Activated CD4-positive, alpha-beta memory T cell treated with anti-CD3 and anti-CD28 coated beads for 36 hours (primary cell): Measurements from ENCODE around the gene GALNT2. TPM values are rescaled to one million over a fixed set of nuclear protein-coding genes. Genes with fewer than 3 reads are reported as not detected.

ENCODE experiments used
- CTCF ChIA-PET: fragments of 350-600 bp; sonication (Branson Sonifier 250); formaldehyde crosslinking; loops from one replicate; lab custom pipeline; 2021; ENCODE audit warnings: antibody characterized with exemption, inconsistent platforms; lab: Charles Lee
- POLR2A ChIA-PET: fragments of 350-600 bp; sonication (Branson Sonifier 250); formaldehyde crosslinking; loops from one replicate; lab custom pipeline; 2021; ENCODE audit warnings: antibody characterized with exemption; lab: Charles Lee
- DNase-seq: peaks from one replicate; pipeline ENCODE4 v3.0.0-alpha.2; 2020
- H3K27ac Mint-ChIP-seq: one replicate; pipeline ENCODE4 v1.8.0; 2021; ENCODE audit warnings: mixed read lengths
- H3K27me3 Mint-ChIP-seq: one replicate; pipeline ENCODE4 v1.8.0; 2021; ENCODE audit warnings: mixed read lengths
- H3K36me3 Mint-ChIP-seq: one replicate; pipeline ENCODE4 v1.8.0; 2021; ENCODE audit warnings: mixed read lengths
- H3K4me1 Mint-ChIP-seq: one replicate; pipeline ENCODE4 v1.8.0; 2021; ENCODE audit warnings: low read depth, mixed read lengths
- H3K4me3 Mint-ChIP-seq: one replicate; pipeline ENCODE4 v1.8.0; 2021; ENCODE audit warnings: mild to moderate bottlenecking, mixed read lengths
- H3K9me3 Mint-ChIP-seq: one replicate; pipeline ENCODE4 v1.8.0; 2021; ENCODE audit warnings: mixed read lengths
- intact Hi-C: fragments of 100-400 bp; cut with micrococcal nuclease; formaldehyde crosslinking; loops from one replicate; pipeline ENCODE4 v1.15.1; 2023
- total RNA-seq, 2 experiments: library from RNA; stranded (reverse); gene quantifications; one replicate each; pipeline ENCODE4 v1.2.3, GENCODE V29; 2021

The GALNT2 gene
- total RNA-seq, 2 experiments from 2014 or later, result 49.5 to 51.0 TPM

DNA sequence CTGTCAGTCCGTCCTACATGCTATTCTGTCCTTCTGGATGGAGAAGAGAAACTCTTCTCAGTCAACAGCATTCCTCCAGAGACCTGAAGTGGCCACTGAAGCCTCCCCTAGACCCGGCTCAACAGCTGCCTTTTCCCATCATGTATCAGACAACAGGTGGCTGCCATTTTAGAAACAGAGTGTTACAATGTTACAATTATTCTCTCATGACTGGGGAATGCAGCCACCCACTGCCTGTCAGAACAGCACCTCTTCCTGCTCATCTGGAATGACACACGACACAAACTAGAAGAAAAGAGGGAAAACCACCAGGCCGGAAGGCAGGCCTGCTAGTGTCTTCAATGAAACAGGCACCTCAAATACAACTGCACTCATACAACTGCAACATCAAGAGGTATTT, 253.8 kb downstream of the GALNT2 start:
- Mint-ChIP-seq H3K36me3 (no peaks in the 10 kb centered on the region), H3K9me3 (no peaks in the 10 kb centered on the region), H3K4me1 (no peaks in the 10 kb centered on the region), H3K27me3 (peaks cover 1% of the 10 kb centered on the region), H3K4me3 (no peak overlapping the region), H3K27ac (no peak overlapping the region)
- intact Hi-C loops, result no loop called here
- CTCF ChIA-PET, result no interaction called here
- POLR2A ChIA-PET, result no interaction called here
- DNase-seq, result no peak

DNA sequence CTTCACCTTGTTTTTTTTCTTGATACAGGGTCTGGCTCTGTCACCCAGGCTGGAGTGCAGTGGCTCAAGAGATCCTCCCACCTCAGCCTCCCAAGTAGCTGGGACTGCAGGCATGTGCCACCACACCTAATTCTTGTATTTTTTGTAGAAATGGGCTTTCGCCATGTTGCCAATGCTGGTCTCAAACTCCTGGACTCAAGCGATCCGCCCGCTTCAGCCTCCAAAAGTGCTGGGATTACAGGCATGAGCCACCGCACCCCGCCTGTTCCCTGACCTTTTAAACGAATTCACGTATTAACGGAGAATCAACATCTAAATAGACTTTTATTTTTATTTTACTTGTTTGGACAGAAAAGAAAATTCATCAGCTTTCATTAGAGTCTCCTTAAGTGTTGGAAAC, 254.3 kb downstream of the GALNT2 start:
- H3K36me3 Mint-ChIP-seq, result no peaks in the 10 kb centered on the region
- H3K27ac Mint-ChIP-seq, result no peak overlapping the region
- peaks cover 3% of the 10 kb centered on the region for H3K27me3 Mint-ChIP-seq
- ChIA-PET POLR2A (no interaction called here), CTCF (no interaction called here)
- intact Hi-C loops, result no loop called here
- H3K4me1 Mint-ChIP-seq, result no peaks in the 10 kb centered on the region
- no peaks in the 10 kb centered on the region for H3K9me3 Mint-ChIP-seq
- no peak for DNase-seq
- no peak overlapping the region for H3K4me3 Mint-ChIP-seq

DNA sequence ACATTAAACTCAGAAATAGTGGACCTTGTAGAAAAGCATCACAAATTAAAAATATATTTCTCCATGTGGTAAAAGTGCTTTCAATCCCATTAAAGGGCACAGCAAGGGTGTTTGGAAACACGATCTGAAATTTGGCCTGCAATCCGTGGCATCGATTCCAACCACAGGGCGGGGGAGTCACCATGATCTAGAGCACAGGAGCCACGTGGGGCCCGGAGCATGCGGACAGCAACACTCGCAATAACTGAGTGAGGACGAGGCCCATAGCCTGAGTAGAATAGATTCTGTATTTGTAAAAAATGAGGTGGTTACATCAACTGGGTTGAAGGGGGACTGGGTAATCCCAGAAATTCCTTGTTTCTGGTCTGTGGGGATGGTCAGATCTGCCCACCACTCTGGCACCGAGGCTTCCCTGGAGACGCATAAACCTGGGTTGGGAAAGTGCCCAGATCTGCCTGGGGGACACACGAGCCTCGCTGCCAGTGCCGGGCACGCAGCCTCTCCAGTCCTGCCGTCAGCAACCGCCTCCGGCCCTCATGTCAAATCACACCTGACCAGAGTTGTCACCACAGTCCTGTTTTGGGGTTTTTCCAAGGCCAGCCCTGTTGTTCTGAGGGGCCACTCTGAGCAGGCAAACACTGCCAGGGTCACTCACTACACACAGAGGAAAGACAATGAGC, 254.8 kb downstream of the GALNT2 start:
- Mint-ChIP-seq H3K27ac (no peak overlapping the region), H3K4me1 (no peaks in the 10 kb centered on the region), H3K4me3 (no peak overlapping the region), H3K27me3 (peaks cover 3% of the 10 kb centered on the region), H3K9me3 (no peaks in the 10 kb centered on the region), H3K36me3 (no peaks in the 10 kb centered on the region)
- no peak for DNase-seq
- intact Hi-C loops, result no loop called here
- POLR2A ChIA-PET, result no interaction called here
- CTCF ChIA-PET, result no interaction called here

GRCh38 chr1:230322421-230322756, 255.4 kb downstream of the GALNT2 start:
- Mint-ChIP-seq H3K27me3 (peaks cover 3% of the 10 kb centered on the region), H3K27ac (no peak overlapping the region), H3K36me3 (no peaks in the 10 kb centered on the region), H3K9me3 (no peaks in the 10 kb centered on the region), H3K4me3 (no peak overlapping the region), H3K4me1 (no peaks in the 10 kb centered on the region)
- ChIA-PET POLR2A (no interaction called here), CTCF (no interaction called here)
- intact Hi-C loops, result no loop called here
- DNase-seq, result no peak

- Mint-ChIP-seq H3K9me3 (no peaks in the 10 kb centered on the region), H3K36me3 (no peaks in the 10 kb centered on the region), H3K4me1 (peaks cover 6% of the 10 kb centered on the region), H3K27me3 (peaks cover 3% of the 10 kb centered on the region), H3K4me3 (no peak overlapping the region), H3K27ac (no peak overlapping the region)
- ChIA-PET CTCF (no interaction called here), POLR2A (no interaction called here)
- no peak for DNase-seq
- intact Hi-C loops, result no loop called here
Observed at GRCh38 chr1:230322967-230323547, 256.0 kb downstream of the GALNT2 start.

DNA sequence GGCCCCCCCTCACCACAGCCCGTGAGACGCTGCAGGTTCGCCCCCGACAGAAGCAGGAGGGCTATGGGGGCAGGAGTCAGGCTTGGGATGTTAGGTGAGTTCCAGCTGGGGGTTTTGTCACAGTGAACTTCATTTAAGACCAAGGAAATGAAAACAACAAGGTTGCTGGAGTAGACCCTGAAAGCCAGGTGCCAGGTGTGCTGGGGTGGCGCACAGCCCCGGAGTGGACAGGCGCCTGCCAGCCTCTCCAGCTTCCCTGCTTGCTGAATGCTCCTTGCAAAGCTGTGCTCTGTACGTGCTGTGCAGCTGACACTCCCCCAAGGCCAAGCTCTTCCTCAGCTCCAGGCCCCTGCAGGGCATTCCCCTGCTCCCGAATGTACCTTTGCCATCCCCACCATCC, 256.6 kb downstream of the GALNT2 start:
- ChIA-PET CTCF (no interaction called here), POLR2A (no interaction called here)
- DNase-seq, result no peak
- Mint-ChIP-seq H3K27me3 (peaks cover 6% of the 10 kb centered on the region), H3K36me3 (no peaks in the 10 kb centered on the region), H3K4me3 (no peak overlapping the region), H3K9me3 (no peaks in the 10 kb centered on the region), H3K4me1 (peaks cover 12% of the 10 kb centered on the region), H3K27ac (no peak overlapping the region)
- intact Hi-C loops, result no loop called here

GRCh38 chr1:230326971-230327891, 260.2 kb downstream of the GALNT2 start:
- Mint-ChIP-seq H3K9me3 (no peaks in the 10 kb centered on the region), H3K27me3 (peaks cover 6% of the 10 kb centered on the region), H3K4me1 (peaks cover 15% of the 10 kb centered on the region), H3K27ac (peak overlapping the region; percentile 58), H3K4me3 (no peak overlapping the region), H3K36me3 (no peaks in the 10 kb centered on the region)
- ChIA-PET POLR2A (no interaction called here), CTCF (interaction anchor here (0.8 to 1.7 kb wide), 2 partner anchors 160 to 666 kb away, joined by 3 to 4 read pairs; no protein-coding TSS in a partner anchor)
- intact Hi-C loops, result no loop called here
- DNase-seq, result no peak

DNA sequence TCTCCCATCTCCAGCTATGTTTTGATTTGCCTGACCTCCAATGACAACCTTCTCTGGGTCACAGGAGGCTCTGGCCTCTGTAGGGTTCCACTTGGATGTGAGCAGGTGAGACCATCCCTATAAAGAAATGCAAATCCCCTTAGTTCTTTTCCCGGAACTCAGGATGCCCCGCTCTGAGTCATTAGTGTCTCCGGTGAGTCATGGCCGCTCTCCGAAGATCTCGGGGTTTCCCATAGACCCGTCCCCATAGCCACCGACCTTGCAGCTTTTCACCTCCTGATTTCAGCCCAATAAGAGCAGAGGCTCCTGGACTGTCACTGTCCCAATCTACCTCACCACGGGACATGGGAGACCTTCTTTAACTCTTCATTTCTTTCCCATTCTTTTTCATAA, 260.9 kb downstream of the GALNT2 start:
- Mint-ChIP-seq H3K4me1 (peaks cover 15% of the 10 kb centered on the region), H3K27ac (peak overlapping the region; percentile 58), H3K36me3 (no peaks in the 10 kb centered on the region), H3K27me3 (peaks cover 8% of the 10 kb centered on the region), H3K4me3 (no peak overlapping the region), H3K9me3 (no peaks in the 10 kb centered on the region)
- DNase-seq, result peak; percentile 80
- ChIA-PET POLR2A (no interaction called here), CTCF (interaction anchor here (1.7 kb wide), 1 partner anchor 666 kb away, joined by 4 read pairs; no protein-coding TSS in a partner anchor)
- intact Hi-C loops, result no loop called here

- Mint-ChIP-seq H3K36me3 (no peaks in the 10 kb centered on the region), H3K27ac (no peak overlapping the region), H3K9me3 (no peaks in the 10 kb centered on the region), H3K4me3 (no peak overlapping the region), H3K27me3 (peaks cover 10% of the 10 kb centered on the region), H3K4me1 (peaks cover 15% of the 10 kb centered on the region)
- intact Hi-C loops, result no loop called here
- ChIA-PET POLR2A (no interaction called here), CTCF (interaction anchor here (0.6 to 1.7 kb wide), 2 partner anchors 667 to 770 kb away, joined by 4 to 5 read pairs; partner anchors contain the start of gene ABCB10)
- DNase-seq, result no peak
Observed at GRCh38 chr1:230328342-230329015, 261.4 kb downstream of the GALNT2 start.

DNA sequence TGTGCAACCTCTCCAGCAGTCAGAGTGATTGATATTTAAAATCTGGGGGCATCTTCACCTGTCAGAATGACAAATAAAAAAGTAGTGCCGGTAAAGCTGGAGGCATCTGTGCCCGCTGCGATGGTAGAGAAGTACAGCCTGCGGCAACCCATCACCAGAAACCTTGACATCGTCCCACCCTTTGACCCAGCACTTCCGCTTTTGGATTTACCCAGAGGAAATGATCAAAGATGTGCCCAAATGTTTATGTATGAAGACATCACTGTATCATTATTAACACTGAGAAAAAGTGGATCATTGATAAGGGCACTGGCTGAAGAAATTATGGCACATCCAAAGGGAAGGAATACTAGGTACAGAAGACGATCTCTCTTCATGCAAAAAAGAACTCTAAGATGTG, 263.1 kb downstream of the GALNT2 start:
- DNase-seq, result no peak
- Mint-ChIP-seq H3K36me3 (no peaks in the 10 kb centered on the region), H3K4me3 (no peak overlapping the region), H3K4me1 (peaks cover 15% of the 10 kb centered on the region), H3K9me3 (no peaks in the 10 kb centered on the region), H3K27me3 (peaks cover 12% of the 10 kb centered on the region), H3K27ac (no peak overlapping the region)
- POLR2A ChIA-PET, result no interaction called here
- CTCF ChIA-PET, result no interaction called here
- intact Hi-C loops, result no loop called here
